Stimulated activated CD4-positive, alpha-beta T cell treated with anti-CD3 and anti-CD28 coated beads, Interleukin-12 subunit alpha, Interleukin-12 subunit beta, amount 100 ng/mL, for 48 hours (primary cell): Measurements from ENCODE around the gene TTC39A.
"Not testable (repeated sequence)": the region's sequence is repeated elsewhere in the genome, so short reads cannot be mapped to it uniquely, and the experiment has no call there.

Experiments used
- DNase-seq, 3 donors: peaks; one replicate each; pipeline ENCODE4 v3.0.0-alpha.2; 2020; ENCODE audit warnings: low read depth in 2 of 3, low spot score in 1 of 3

TTC39A gene

GRCh38 chr1:51340380-51340779 lies 10.0 kb upstream of the TTC39A start:
- DNase-seq = no peak

DNA sequence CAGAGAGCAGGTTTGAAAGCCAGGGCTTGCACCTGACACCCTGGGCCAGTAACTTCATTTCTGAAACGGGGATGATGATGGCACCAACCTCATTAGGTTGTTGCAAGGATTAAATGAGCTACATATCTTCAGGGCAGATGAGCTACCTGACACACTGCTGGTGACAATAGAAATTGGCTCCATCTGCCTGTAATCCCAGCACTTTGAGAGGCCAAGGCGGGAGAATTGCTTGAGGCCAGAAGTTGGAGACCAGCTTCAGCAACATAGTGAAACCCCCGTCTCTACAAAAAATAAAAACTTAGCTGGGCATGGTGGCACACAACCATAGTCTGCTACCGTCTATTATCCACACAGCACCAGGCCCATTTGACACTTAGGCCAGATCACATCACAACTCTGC lies 6.3 kb upstream of the TTC39A start:
- no peak for DNase-seq

DNA sequence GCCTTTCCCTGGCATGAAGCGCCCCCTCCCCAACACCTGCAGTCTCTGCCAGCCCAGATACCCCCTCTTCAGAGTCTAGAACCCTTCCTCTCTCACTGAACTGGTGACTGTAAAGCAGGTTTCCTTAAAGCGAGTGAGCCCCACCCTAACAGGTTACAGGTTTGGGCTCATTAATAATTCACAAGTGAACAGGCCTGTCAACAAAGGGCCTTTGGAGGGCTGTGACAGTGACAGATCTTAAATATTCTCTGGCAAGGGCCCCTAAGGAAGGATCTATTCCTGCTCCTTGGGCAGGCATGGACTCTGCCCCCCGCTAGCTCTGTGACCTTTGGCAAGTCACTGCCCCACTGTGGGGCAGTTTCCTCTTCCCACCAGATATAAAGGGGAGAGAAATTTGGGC lies 5.6 kb upstream of the TTC39A start:
- no peak for DNase-seq

DNA sequence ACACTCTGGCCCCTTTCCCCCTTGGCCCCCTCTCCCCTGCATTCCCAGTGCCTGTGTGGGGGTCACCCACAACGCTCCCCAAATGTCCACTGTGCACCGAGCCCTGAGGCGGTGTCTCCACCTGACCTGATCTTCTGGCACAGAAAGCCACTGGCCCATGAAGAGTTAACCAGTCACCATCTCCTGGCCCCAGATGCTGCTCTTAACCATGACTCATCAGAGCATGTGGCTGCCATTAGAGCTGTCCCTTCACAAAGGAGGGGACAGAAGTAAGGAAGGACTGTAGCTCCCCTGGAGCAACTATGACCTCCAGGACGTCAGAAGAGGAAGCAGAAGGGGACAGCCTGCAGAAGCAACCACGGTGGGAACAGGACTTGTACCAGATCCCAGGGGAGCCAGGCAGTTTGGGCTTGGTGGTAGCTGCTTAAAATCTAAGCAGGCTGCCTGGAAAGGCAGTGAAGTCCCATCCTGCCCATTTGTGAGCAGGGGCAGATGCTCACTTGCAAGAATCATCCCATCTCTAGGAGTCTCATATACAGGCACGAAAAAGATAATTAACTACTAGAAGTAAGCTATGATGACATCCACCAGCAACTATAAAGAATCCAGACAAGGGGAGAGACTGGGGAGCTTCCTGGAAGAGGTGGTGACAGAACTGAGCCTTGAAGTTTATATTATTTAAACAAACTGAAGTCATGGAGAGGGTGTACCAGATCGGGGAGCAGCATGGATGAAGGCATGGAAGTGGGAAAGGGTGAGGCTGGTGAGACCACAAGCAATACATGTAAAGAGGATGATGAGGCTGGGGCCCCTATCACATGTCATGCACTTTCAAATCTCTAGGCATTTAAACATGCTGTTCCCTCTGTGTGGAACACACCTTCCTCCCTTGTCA lies 1.1 kb upstream of the TTC39A start:
- no peak for DNase-seq

DNA sequence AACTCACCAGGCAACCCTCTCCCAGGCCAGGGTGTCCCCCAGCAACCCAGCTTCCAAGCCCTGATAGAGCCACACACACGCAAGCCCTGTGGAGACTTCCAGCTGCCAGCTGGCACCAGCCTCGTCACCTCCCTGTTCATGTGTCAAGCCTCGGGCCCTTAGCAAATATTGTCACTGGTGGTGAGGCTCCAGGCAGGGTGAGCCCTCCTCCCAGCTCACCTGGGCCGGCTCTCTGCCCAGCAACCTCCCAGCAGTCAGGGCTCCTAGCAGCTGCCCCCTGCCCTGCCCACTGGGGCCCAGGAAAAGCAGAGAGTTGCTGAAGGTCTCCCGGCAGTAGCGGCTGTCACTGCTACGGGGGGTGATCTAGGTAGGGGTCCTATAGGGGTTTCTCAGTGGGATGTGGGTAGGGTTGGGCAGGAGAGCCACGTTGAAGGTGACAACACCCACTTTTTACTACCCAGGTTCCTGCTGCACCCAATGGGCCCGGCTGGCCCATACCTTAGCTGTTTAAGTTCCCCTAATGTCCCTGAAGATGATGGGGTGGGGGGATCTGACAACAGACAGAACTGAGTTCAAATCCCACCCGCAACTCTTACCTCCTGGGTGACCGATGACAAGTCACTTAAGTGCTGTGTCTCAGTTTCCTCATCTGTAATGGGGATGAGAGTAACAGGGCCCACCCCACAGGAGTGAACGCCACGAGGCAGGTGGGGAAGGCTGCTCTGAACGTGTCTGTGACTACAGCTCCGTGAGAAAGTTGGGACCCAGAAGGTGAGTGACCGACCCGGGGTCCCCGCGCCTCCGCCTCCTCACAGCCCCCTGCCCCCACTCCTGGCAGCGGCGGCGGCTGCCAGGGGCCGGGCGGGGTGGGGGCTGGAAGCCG lies 678 bp downstream of the TTC39A start:
- DNase-seq = no peak

- DNase-seq = no peak
Observed at GRCh38 chr1:51328926-51329325, 1.4 kb downstream of the TTC39A start.

DNA sequence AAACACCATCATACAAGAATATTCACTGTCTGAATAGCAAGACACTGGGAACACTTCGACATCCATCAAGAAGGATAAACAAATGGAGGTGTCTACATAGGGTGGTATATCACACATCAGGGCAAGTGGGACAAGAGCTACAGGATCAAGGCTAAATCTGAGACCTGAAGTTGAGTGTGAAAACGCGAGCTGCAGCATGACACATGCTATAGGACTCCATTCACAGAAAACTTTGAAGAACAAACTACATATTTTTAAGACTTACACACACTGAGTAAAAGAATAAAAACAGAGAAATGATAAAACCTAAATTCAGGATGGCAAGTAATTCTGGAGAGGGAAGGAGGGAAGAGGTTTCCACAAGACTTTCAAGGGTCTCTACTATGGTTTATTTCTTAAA lies 2.1 kb downstream of the TTC39A start:
- no peak for DNase-seq

DNA sequence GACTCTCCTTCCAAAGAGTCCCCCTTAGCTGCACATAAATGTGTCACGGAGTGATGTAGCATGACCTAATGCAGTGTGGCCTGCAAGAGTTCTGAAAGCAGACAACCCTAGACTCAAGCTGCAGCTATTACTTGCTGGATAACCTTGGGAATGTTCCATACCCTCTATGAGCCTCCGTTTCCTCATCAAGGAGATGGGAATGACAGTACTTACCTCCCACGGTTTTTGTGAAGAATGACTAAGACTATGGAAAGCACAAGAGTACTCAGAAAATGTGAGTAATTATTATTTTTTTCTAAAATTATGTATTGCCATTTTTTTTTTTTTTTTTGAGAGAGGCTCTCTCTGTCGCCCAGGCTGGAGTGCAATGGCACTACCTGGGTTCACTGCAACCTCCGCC lies 3.0 kb downstream of the TTC39A start:
- no peak for DNase-seq

- DNase-seq = no peak
Observed at GRCh38 chr1:51326839-51327238, 3.5 kb downstream of the TTC39A start.

- no peak for DNase-seq
Observed at GRCh38 chr1:51325878-51326755, 4.2 kb downstream of the TTC39A start.

DNA sequence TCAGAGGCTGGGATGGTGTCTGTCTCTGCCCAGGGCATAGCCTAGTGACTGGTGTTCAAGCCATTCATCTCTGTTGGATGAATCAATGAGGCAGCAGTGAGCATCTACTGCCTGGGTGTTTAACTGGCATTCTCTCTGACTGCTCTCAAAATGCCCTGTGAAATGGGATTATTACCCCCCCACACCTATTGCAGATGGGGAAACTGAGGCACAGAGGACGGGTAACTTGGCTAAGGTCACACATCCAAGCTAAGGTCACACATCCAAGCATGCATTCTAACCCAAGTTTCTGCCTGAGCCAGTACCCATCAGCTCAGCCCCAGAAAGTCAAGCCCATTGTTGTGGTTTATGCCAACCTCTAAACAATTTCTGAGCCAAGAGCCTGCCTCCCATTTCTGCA lies 5.0 kb downstream of the TTC39A start:
- no peak for DNase-seq

GRCh38 chr1:51325011-51325385 lies 5.4 kb downstream of the TTC39A start:
- DNase-seq = not testable (repeated sequence)

DNA sequence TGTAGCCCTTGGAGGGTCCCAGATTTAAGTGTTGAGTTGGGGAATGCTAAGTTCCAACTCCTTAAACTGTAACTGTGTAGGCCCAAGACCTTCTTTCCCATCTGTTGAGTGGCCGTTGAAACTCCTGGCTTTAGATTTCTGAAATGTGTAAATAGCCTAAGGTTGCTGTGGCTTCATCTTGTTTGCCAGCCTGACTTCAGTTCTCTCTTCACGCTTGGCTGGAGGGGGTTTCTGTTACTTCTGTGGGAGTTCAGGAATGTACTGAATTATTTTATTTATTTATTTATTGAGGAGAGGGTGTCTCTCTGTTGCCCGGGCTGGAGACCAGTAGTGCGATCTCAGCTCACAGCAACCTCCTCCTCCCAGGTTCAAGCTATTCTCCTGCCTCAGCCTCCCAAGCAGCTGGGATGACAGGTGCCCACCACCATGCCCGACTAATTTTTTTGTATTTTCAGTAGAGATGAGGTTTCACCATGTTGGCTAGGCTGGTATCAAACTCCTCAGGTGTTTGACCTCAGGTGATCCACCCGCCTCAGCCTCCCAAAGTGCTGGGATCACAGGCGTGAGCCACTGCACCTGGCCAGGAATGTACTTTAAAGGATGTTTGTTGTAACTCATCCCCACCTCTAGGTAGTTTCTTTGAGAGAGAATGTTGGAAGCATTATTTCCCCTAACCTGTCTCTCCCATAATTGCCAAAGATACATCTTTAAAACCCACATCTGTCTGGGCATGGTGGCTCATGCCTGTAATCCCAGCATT lies 5.9 kb downstream of the TTC39A start:
- no peak for DNase-seq

DNA sequence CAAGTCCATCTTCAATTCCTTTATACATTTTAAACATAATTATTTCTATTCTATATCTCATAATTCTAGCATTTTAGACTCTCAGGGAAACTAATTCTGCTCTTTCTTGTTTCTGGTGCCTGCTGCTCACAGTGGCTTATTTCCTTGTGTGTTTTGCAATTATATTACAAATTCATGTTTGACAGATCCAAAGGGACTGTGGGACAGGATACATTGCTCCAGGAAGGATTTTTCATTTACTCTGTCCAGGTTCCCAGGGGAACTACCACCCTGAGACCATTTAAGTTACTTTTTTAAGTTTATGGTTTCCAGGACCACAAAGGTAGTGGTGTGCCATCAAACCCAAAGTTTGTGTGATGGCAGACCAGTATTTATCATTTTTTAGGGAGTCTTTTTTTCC lies 6.6 kb downstream of the TTC39A start:
- no peak for DNase-seq

DNA sequence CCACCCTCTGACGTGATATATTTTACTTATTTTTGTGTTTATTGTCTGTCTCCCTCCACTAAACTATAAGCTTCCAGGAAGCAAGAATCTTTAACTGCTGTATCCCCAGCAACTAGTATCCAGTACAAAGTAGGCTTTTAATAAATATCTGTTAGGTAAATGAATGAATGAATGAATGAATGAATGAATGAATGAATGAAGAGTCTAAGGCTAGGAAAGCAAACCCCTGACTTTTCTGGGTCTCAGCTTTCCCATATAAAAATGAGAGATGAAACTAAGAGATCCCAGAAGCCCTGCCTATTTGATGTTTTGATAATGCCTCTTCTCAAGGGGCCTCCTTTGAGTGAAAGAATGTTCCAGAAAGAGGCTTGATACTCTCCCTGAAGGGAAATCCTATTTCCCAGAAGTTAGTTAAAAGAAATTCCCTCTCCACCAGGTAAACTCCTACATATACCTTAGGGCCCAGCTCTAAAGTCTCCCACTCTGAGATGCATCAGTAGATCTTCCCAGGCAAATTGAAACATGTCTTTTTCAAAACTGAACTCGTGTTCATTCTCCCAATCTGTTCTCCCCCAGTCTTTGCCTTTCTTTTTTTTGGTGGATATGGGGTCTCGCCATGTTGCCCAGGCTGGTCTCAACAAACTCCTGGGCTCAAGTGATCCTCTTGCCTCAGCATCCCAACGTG lies 7.8 kb downstream of the TTC39A start:
- no peak for DNase-seq

- no peak for DNase-seq
Observed at GRCh38 chr1:51321924-51322280, 8.5 kb downstream of the TTC39A start.

GRCh38 chr1:51320967-51321923 lies 9.1 kb downstream of the TTC39A start:
- no peak for DNase-seq

GRCh38 chr1:51317798-51318197 lies 12.6 kb downstream of the TTC39A start:
- no peak for DNase-seq

- no peak for DNase-seq
Observed at GRCh38 chr1:51316846-51317120, 13.6 kb downstream of the TTC39A start.
